Adrenal gland (tissue), 12 donors: ENCODE measurements around the gene RAB3IL1. TPM values are rescaled to one million over a fixed set of nuclear protein-coding genes. Genes with fewer than 3 reads are reported as not detected.

ENCODE experiments used
- DNase-seq, 7 donors: peaks; one replicate each; pipeline ENCODE4 v3.0.0-alpha.2; 2019 to 2020
- H3K27ac ChIP-seq, 5 donors: fragments of 200-600 bp; sonication (generic) in 4 of 5; 1 replicate in 3 of 5; 2 replicates in 2 of 5; pipeline versions ENCODE4 v1.5.1 to v1.8.0; 2016 to 2020; ENCODE audit warnings: mild to moderate bottlenecking in 1 of 5
- H3K27me3 ChIP-seq: fragments of 200-600 bp; 2 replicates; pipeline ENCODE4 v1.8.0; 2021
- H3K36me3 ChIP-seq, 2 donors: fragments of 200-600 bp; replicated peaks in 1 of 2; 1 replicate in 1 of 2; 2 replicates in 1 of 2; pipeline versions ENCODE4 v1.5.1 to v1.8.0; 2018 to 2022
- H3K4me1 ChIP-seq, 2 donors: fragments of 200-600 bp; replicated peaks in 1 of 2; 1 replicate in 1 of 2; 2 replicates in 1 of 2; pipeline versions ENCODE4 v1.5.1 to v1.8.0; 2018 to 2021
- H3K4me3 ChIP-seq, 4 donors: fragments of 200-600 bp; sonication (generic) in 3 of 4; one replicate each; pipeline ENCODE4 v1.5.1; 2016 to 2018
- H3K9me3 ChIP-seq, 3 donors: fragments of 200-600 bp; sonication (generic) in 1 of 3; replicated peaks in 1 of 3; 1 replicate in 2 of 3; 2 replicates in 1 of 3; pipeline versions ENCODE4 v1.5.1 to v1.8.0; 2016 to 2021
- POLR2A ChIP-seq, 2 donors: fragments of 450-650 bp; IDR thresholded peaks; one replicate each; pipeline ENCODE4 v1.6.1; 2017; ENCODE audit warnings: antibody characterized with exemption in 2 of 2, mild to moderate bottlenecking in 2 of 2, moderate library complexity in 1 of 2
- WGBS, 4 donors: extraction: QIAGEN DNeasy Blood & Tissue Kit in 2 of 4; methylation state at CpG; one replicate each; pipeline versions ENCODE4 v1.1.5 to v1.1.7; 2013 to 2017; 5-methylcytosine and 5-hydroxymethylcytosine counted together
- intact Hi-C, 2 donors: fragments of 100-400 bp; cut with DNase I; formaldehyde crosslinking; loops; one replicate each; pipeline versions ENCODE4 v1.14.1 to v1.15.0; 2022 to 2023
- polyA plus RNA-seq, 3 donors: library from polyadenylated mRNA; stranded (reverse); fragments of 200-250 nt in 2 of 3; fragments of 350-450 nt in 1 of 3; fragmentation: Illumina TruSeq in 1 of 3; extraction: RNeasy Lipid Tissue Mini Kit (QIAGEN cat#74804) in 1 of 3; gene quantifications; one replicate each; pipeline ENCODE4 v1.2.3, GENCODE V29; 2013 to 2014
- total RNA-seq, 9 donors: library from RNA; depleted of rRNA in 4 of 9; stranded (reverse); fragments of >200 nt in 4 of 9; fragments of 120-200 nt in 1 of 9; fragmentation: NEBNext Ultra II Directional in 1 of 9; extraction: Animal tissue kit (Norgen Biotek cat#: 25700) in 1 of 9; gene quantifications; one replicate each; pipeline versions ENCODE4 v1.1.0 to v1.2.4, GENCODE V29; 2013 to 2023
- TF ChIP-seq, protein P1 (sequence below), 6 experiments: fragments of 450-650 bp in 4 of 6; fragments of 200-600 bp in 2 of 6; sonication (generic) in 1 of 6; IDR thresholded peaks; 1 replicate in 5 of 6; 2 replicates in 1 of 6; pipeline versions ENCODE4 v1.5.1 to v1.8.0; 2016 to 2021; ENCODE audit warnings: antibody characterized with exemption in 6 of 6, mild to moderate bottlenecking in 2 of 6, moderate library complexity in 1 of 6
- donor health status: healthy with polysubstance abuse.
- donor health status: Bipolar disorder and iron deficiency.
- donor health status: DM: yes; HTN: yes; CAD: no.
- donor health status: DM: no; HTN: no; CAD: no.
- donor health status: DM: no; HTN: no; CAD: no.
- donor health status: DM: yes; HTN: yes; CAD: no.

RAB3IL1 gene
- total and polyA plus RNA-seq, 12 donors, result 2.4 to 23.7 (median 17.5) TPM

DNA sequence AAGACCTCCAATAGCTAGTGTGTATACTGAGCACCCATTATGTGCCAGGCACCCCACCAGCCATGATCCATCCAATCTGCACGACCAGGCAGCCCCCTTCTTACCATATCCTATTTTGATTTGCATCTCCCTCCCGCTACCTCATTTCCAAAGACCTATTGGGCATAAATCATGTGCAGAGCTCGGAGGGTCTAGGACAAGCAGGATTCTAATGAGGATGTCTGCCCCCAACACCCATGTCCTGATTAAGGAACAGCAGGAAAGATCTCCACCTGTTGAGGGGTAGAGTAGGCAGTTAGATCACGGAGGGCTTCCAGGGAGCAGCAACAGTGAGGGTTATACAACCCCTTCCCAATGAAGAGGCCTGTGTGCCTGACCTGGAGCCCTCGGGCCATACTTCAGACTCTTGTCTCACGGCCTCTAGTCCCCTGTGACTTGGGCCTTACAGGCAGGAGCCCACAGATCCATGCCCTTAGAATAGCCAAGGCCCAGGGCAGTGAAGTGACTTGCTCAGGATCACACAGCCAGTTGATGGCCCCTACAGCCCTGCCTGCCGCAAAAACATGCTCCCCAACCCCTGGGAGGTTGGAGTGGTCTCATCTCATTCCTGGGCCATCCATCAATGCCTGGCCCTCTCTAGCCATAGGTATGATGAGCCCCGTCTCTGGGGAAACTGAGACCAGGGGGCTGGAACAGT is 3.5 kb downstream of the RAB3IL1 start:
- H3K36me3 ChIP-seq, result no peaks in the 10 kb centered on the region
- no peaks in the 10 kb centered on the region for H3K27me3 ChIP-seq
- peak in 4 of 7 donors; percentile 0 to 34 (median 8) for DNase-seq
- TF ChIP-seq, protein P1, sequence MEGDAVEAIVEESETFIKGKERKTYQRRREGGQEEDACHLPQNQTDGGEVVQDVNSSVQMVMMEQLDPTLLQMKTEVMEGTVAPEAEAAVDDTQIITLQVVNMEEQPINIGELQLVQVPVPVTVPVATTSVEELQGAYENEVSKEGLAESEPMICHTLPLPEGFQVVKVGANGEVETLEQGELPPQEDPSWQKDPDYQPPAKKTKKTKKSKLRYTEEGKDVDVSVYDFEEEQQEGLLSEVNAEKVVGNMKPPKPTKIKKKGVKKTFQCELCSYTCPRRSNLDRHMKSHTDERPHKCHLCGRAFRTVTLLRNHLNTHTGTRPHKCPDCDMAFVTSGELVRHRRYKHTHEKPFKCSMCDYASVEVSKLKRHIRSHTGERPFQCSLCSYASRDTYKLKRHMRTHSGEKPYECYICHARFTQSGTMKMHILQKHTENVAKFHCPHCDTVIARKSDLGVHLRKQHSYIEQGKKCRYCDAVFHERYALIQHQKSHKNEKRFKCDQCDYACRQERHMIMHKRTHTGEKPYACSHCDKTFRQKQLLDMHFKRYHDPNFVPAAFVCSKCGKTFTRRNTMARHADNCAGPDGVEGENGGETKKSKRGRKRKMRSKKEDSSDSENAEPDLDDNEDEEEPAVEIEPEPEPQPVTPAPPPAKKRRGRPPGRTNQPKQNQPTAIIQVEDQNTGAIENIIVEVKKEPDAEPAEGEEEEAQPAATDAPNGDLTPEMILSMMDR (IDR thresholded peaks at IDR 0.05), result no peak
- TF ChIP-seq POLR2A (IDR thresholded peaks at IDR 0.05), result no peak
- H3K4me3 ChIP-seq, result no peak overlapping the region
- H3K4me1 ChIP-seq, result peaks cover 0 to 41% of the 10 kb centered on the region in 2 donors
- H3K27ac ChIP-seq, result no peak overlapping the region
- H3K9me3 ChIP-seq, result no peaks in the 10 kb centered on the region
- intact Hi-C loops, result no loop called here
- 84 to 85% (median 85%) methylated on average over 5 to 8 of the region's 8 CpGs for WGBS, 4 donors

DNA sequence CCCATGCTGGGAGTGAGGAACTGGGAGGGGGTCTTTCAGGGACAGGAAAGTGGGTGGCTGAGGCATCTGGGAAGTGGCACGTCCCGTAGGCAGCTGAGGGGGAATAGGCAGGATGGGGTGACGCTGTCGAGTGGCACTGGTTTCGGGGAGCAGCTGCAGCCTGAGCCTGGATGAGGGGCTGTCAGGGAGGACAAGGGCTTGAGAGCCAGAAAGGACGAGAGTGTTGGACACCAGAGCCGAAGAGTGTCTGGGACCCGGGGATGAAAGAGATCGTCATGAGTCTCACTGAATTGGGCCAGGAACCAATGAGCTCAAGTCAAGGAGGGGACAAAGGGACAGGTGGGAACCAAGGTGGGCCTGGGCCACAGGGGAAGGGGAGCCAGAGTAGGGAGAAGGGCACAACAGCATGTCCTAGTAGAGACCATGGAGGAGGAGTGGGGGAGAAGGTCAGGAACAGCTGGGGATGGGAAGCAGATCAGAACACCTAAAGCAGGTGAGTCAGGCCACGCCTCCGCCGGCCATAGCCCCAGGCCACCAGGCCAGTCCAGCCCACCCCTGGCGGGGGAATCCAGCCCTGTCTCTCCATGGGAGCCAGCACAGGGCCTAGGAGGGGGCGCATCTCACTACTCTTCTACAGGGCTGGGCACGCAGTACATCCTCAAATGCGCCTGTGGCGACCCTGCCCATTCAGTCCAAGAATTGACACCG is 4.2 kb downstream of the RAB3IL1 start:
- Histone ChIP-seq H3K36me3 (no peaks in the 10 kb centered on the region), H3K4me3 (no peak overlapping the region), H3K27ac (peak overlapping the region in 1 of 5 donors; percentile 29), H3K9me3 (no peaks in the 10 kb centered on the region), H3K27me3 (no peaks in the 10 kb centered on the region), H3K4me1 (peaks cover 0 to 44% of the 10 kb centered on the region in 2 donors)
- intact Hi-C loops, result no loop called here
- no peak for TF ChIP-seq POLR2A (IDR thresholded peaks at IDR 0.05)
- TF ChIP-seq, protein P1 (IDR thresholded peaks at IDR 0.05), result no peak
- DNase-seq, result peak in 6 of 7 donors; percentile 1 to 42 (median 12)
- WGBS, 4 donors, result 77 to 87% (median 84%) methylated on average over 14 to 18 of the region's 18 CpGs

DNA sequence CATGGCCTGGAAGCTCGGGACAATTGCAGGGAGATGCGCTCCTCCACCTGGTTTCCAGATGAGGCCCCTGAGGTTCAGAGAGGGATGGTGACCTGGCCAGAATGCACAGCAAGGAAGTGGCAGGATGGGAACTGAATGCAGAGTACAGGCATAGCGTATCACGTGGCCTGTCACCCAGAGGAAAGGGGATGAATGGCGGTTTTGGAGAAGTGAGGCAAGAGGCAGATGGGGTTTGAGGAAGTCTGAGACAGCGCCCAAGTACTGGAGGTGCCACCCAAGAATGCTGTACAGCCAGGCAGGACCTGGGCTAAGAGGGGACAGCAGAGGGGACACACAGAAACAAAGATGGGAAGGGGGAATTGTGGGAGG is 4.9 kb downstream of the RAB3IL1 start:
- Histone ChIP-seq H3K27me3 (no peaks in the 10 kb centered on the region), H3K36me3 (peaks cover 0 to 2% of the 10 kb centered on the region in 2 donors), H3K4me3 (no peak overlapping the region), H3K27ac (peak overlapping the region in 2 of 5 donors; percentile 34 to 48), H3K9me3 (no peaks in the 10 kb centered on the region), H3K4me1 (peaks cover 0 to 40% of the 10 kb centered on the region in 2 donors)
- DNase-seq, result peak in 5 of 7 donors; percentile 37 to 64 (median 49)
- intact Hi-C loops, result no loop called here
- TF ChIP-seq, protein P1 (IDR thresholded peaks at IDR 0.05), result peak in 1 of 6 experiments; percentile 6
- TF ChIP-seq POLR2A (IDR thresholded peaks at IDR 0.05), result no peak
- 79 to 89% (median 83%) methylated on average over 6 of the region's 6 CpGs for WGBS, 4 donors

DNA sequence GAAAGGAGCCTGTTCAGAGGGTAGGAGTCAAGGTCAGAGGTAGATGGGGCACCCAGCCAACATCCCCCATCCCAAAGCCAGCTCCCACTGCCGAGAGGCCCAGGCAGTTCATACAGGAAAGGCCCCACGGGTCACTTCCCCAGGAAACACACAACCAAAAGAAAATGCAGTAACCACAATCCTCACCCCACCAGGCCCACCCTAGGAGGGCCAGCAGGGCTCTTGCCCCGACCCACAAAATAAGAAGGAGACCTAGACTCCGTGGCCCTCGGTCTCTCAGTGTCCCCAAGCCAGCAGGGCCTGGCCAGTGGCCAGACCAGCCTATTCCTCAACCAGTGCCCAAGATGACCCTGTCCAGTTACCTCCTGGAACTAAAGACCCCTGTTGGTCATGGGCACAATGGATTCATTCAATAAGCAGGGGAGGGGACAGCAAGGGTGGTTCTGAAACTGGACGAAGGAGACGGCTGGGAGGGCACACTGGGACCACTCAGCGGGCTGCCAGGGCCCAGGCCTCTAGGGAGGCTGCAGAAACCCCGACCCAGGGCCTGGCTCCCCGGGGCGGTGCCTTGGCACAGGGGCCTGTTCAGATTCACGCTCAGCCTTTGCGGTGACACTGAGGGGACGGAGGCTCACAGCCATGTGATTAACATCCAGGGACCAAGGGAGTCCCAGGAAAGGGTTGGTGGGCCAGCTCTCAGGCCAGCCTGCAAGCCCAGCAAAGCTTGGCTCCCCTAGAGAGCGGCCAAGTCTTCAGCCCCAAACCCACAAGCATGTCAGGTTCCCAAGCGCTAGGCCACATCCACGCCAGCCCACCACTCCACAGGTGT is 5.5 kb downstream of the RAB3IL1 start:
- TF ChIP-seq, protein P1 (IDR thresholded peaks at IDR 0.05), result no peak
- TF ChIP-seq POLR2A (IDR thresholded peaks at IDR 0.05), result no peak
- peak in 5 of 7 donors; percentile 13 to 44 (median 29) for DNase-seq
- Histone ChIP-seq H3K9me3 (no peaks in the 10 kb centered on the region), H3K4me1 (peaks cover 0 to 39% of the 10 kb centered on the region in 2 donors), H3K27ac (peak overlapping the region in 2 of 5 donors; percentile 34 to 48), H3K4me3 (no peak overlapping the region), H3K27me3 (no peaks in the 10 kb centered on the region), H3K36me3 (peaks cover 0 to 8% of the 10 kb centered on the region in 2 donors)
- WGBS, 4 donors, result 68 to 75% (median 72%) methylated on average over 9 to 17 of the region's 17 CpGs
- intact Hi-C loops, result no loop called here
